ENCODE measurements around the gene CD3E.

The CD3E gene

GRCh38 chr11:118304568-118305248 is at the start of gene CD3E:
Gene CD3E (plus strand): TSS chr11:118304730. CDS start chr11:118304953, 223 bp downstream.
- no peak for DNase-seq

- no peak for DNase-seq
These were observed 46.1 kb upstream of the CD3E start for GRCh38 chr11:118258410-118258809.

GRCh38 chr11:118259138-118259537 is 45.4 kb upstream of the CD3E start:
- no peak for DNase-seq

GRCh38 chr11:118260353-118260752 is 44.2 kb upstream of the CD3E start:
- DNase-seq: no peak

- no peak for DNase-seq
These were observed 41.4 kb upstream of the CD3E start for GRCh38 chr11:118263112-118263511.

- peak; percentile 31 for DNase-seq
These were observed 40.6 kb upstream of the CD3E start, which contains the start of gene MPZL2 for GRCh38 chr11:118263695-118264568. Gene MPZL2 (minus strand): TSS chr11:118264297. CDS start chr11:118264153, 144 bp downstream.

GRCh38 chr11:118264569-118265465 is 39.7 kb upstream of the CD3E start:
- no peak for DNase-seq

GRCh38 chr11:118265954-118266353 is 38.6 kb upstream of the CD3E start:
- DNase-seq: no peak

GRCh38 chr11:118267486-118267885 is 37.0 kb upstream of the CD3E start:
- DNase-seq: no peak

- no peak for DNase-seq
These were observed 32.5 kb upstream of the CD3E start for GRCh38 chr11:118272001-118272400.

- no peak for DNase-seq
These were observed 30.3 kb upstream of the CD3E start for GRCh38 chr11:118274186-118274585.

- DNase-seq: no peak
These were observed 29.4 kb upstream of the CD3E start for GRCh38 chr11:118275176-118275575.

- DNase-seq: no peak
These were observed 28.1 kb upstream of the CD3E start for GRCh38 chr11:118276422-118276821.

- DNase-seq: peak; percentile 59
These were observed 27.2 kb upstream of the CD3E start for GRCh38 chr11:118277312-118277711.

- DNase-seq: no peak
These were observed 23.2 kb upstream of the CD3E start for GRCh38 chr11:118281284-118281683.

- DNase-seq: no peak
These were observed 21.9 kb upstream of the CD3E start for GRCh38 chr11:118282606-118283005.

GRCh38 chr11:118283037-118283636 is 21.4 kb upstream of the CD3E start:
- DNase-seq: no peak

GRCh38 chr11:118283756-118284350 is 20.7 kb upstream of the CD3E start:
- no peak for DNase-seq

GRCh38 chr11:118286545-118286944 is 18.0 kb upstream of the CD3E start:
- DNase-seq: no peak

GRCh38 chr11:118287006-118287405 is 17.5 kb upstream of the CD3E start:
- DNase-seq: no peak

GRCh38 chr11:118289401-118289800 is 15.1 kb upstream of the CD3E start:
- DNase-seq: no peak

- DNase-seq: no peak
These were observed 13.6 kb upstream of the CD3E start for GRCh38 chr11:118290923-118291322.
